IPS-11a (cell line): ENCODE data around the gene SFXN5.
"Not testable (repeated sequence)": the region's sequence is repeated elsewhere in the genome, so short reads cannot be mapped to it uniquely, and the experiment has no call there.

Experiments used
- H3K4me3 ChIP-seq: one replicate; pipeline ENCODE4 v1.5.1; 2013; ENCODE audit warnings: low read depth, low read length, control low read depth

Gene SFXN5

DNA sequence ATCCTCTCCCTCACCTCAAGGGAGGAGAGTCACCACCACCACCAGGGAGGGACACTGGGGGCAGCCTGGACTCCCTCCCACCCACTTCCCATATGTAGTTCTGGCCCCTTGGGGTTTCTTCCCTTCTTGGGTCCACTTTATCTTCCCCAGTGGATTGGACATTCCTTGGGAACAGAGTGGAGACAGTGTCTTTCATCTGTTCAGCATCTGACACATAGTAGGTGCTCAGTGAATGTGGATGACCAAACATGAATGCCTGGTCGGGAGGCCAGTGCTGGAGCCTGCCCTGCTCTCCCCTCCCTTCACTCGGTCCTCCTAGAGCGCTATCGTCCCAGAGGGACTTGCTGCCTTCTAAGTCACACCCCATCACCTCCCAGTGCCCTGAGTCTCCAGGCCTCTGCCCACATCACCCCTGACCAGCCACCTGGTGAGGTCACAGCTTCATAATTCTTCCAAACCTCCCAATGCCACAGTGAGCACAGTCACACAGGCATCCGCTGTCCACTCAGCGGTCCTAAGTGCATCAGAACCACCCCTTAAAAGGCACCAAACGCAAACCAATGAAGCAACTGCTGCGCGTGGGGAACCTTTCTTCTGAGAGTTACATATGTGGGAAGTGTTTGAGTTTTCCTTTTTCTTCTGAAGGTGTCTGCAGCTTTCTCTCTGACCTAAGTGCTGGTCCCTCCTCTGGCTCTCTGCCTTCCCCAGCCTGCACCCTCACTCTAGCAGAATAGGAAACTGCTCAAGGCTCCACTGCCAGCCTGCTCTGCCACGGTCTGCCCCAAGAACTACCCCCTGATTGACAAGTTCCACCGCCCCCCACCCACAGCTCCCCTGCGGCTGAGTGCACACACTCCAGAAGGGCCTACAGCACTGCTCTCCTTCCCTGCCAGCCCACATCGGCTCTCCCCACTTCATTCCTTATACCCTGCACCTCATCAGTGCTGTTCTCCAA, 7.2 kb upstream of the SFXN5 start:
- H3K4me3 ChIP-seq, result no peak overlapping the region

DNA sequence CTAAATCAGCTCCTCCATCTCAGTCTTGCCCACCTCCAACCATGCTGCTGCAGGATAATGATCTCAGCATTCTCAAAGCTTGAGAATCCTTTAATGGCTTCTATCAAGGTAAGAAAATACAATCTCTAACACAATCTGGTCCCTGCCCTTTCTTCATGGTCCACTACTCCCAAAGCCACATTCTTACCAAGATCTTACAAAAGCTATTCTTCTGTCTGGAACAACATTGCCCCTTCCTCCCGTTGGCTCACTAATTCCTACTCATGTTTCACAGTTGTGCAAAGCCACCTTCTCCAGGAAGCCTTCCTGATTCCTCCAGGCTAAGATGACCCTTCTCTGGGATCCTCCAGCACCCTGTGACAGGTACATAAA, 5.9 kb upstream of the SFXN5 start:
- no peak overlapping the region for H3K4me3 ChIP-seq

DNA sequence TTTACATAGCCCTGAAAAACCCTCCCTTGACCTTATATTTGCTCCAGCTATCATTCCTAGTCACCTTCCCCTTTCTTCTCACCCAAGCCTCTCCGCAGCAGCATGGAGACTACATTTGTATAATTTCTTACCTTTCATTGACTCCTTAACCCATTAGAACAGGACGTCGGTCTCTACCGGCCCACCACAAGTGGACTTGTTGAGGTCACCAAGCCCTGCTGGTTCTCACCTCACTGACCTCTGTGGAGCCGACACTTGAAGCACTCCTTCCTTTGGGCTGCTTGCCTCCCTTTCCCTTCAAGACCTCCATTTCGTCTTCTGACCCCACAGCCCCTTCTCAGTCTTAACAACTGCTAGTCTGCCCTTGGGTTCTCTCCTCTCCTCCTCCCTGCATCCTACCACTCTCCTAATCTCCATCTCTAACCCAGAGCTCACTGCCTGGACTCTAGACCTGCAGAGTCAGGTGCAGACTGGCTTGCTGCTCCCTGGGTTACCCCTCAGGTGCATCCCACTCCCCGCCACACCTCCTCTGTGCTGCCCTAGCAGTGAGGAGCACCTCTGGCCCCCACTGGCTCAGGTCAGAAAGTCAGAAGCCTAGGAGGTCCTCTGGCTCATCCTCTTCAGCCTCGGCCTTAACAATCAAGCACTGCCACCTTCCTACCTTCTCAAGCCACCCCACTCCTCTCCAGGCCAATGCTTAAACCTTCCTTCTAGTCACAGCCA, 5.3 kb upstream of the SFXN5 start:
- no peak overlapping the region for H3K4me3 ChIP-seq

DNA sequence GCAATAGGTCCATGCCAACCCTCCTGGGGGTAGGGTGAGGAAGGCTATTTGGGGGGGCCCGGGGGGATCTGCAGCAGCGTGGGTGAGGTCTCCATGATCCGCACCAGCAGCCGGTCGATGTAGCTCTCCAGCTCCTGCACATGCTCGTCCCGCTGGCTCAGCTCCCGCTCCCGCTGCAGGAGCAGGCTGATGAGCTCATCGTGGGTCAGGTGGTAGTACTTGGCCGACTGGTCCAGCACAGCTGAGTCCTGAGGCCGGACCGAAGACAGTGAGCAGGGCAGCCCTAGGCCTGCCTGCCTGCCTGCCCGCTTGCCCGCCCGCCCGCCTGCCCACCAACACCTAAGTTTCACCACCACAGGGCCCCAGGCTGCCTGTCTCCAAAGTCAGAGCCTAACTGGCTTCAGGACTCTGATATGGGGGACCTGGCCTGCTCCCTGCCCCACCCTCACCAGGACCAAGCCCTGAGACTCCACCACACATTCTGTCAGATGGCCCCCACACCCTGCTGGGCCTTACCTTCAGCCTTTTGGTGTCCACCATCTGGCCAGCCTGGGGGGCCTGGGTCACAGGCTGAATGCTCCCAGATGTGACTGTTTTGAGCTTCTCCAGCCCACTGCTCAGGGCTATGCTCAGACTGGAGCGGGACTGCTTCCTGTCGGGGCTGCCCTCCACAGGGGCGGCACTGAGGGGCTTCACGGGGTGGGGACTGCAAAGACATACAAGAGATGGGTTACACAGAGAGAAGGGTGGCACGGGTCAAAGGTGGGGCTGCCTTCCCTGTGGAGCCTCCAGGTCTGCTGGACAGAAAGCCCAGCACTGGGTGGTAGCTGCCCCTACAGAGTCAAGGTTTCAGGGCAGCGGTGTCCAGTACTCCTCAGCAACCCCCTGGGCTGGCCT, 4.2 kb upstream of the SFXN5 start:
- H3K4me3 ChIP-seq, result no peak overlapping the region

DNA sequence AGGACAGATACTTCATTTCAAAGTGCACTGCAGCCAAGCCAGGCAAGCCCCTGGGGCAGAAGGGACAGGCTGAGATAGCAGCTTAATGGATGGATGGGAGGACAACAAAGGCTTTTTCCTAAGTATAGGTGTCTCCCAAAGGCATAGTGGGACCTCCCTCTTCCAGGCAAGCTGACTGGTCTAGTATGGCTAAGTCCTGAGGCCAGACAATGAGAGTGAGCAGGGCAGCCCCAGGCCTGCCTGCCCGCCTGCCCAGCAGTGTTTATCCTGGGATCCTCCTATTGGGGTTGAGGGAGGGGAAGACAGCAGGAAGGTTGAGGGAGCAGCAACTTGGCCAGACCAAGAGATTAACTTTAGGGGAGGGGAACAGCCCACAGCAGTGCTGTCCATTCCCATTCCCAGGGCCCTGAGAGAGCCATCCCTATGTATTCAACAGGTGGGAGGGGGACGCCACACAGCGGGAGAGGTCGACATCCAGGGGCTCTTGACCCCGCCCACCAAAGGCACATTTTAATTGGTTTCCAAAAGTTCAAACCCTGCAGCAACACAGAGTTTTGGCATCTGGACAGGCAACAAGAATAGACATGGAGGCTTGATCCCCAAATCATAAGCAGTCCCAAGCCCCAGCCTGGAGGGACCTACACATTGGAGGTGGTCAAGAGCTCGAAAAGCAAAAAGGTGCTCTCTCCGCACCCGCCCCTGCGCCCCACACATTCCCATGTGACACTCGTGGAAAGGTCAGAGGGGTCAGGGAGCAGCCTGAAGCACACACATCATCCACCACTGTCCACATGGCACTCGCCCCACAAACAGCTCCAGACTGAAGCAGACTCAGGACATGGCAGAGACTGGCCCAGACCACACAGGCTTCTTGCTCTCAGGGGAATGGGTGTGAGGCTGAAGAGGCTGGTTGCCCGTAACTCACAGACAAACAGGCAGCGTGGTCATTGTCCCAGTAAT, 2.9 kb upstream of the SFXN5 start:
- H3K4me3 ChIP-seq, result no peak overlapping the region

DNA sequence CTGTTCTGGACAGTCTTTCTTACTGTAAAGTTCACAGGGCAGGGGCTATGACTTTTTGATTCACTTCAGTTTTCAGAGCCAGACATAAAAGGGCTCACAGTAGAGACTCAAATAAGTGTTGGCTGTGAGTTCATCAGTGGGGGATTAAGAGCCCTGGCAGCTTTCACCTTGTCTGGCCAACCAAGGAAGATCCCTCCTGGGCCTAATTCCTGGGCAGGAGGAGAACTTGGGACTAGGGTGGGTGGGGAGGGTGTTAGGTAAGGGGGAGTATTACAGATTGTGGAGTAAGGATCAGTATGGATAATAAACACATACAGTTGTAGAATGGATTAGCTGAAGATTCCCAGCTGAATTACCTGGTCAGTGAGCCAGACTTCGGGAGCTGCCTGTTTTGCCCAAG, 904 bp upstream of the SFXN5 start:
- H3K4me3 ChIP-seq, result no peak overlapping the region

DNA sequence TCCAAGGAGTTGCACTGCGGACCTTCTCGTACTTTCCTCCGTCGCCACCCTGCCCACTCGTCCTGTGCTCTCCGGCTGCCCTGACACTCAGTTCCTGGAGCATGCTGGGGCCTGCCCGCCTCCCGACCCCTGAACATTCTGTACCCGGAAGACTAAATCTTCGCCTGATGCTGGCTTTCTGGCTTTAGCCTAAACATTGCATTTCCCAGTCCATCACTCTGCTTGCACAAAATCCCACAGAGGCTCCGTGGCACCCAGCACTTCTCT, 550 bp upstream of the SFXN5 start:
- H3K4me3 ChIP-seq, result peak overlapping the region; percentile 85

DNA sequence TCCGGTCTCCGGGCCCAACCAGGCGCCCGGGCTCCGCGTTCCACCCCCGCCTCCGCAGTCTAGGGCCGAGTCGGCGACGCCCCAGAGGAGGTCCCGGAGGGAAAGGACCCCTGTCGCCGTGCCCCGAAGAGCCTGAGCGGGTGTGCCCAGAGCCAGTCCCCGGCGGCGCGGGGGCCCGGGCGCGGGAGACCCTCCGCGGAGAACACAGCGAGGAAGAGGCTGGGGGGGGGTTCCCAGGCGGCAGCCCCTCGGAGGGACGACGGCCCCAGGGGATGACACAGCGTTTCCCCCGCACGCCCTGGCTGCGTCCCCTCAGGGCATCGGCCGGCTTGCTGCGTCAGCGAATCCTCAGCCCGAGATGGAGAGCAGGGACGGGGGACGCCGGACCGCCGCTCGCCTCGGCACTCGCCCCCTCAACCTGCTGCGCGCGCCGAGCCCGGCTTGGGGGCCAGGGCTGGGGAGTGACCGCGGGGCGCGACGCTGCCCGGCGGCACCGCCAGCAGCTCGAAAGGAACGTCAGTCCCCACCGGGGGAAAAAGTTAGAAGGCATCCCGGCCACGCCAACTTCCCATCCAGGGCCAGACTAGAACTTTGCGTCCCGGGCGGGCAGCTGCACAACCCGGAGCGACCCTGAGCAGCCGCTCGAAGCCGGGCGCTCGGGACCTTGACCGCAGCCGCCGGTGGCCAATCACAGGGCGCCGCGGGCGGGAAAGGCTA, 711 bp downstream of the SFXN5 start:
- peak overlapping the region; percentile 85 for H3K4me3 ChIP-seq

DNA sequence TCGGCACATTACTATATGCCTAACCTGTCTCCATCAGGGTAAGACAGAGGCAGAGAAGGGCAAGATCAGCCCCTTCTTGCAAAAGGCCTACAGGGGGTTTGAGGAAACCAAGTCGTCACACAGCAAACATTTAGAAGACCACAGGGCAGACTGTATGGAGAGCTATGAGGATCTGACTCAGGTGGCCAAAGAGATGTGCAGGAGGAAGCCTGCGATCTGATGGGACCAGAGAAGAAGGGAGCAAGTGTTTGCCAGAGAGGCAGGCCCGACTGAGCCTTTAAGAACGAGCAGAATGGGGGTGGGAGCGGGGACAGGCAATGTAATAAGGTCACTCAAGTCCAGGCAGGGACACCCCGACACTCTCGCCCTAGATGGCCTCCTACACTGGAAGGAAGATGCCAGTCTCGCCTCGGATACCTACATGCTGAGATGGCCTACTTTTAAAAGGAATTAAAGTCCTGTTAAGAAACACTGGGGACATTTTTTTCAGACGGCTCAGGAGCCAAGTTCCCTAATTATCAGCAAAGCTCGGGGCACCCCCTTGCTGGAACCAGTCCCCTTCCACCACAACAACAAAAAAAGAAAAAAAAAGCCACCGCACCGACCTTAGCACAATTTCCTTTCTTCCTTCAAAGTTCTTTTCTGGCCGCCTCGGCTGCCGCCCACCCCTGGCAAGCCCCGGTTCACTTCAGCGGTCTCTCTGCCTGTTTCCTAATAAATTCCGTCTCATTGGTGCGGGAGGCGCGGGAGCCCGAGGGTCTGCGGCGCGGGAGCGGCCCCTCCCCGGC, 1.5 kb downstream of the SFXN5 start:
- peak overlapping the region; percentile 85 for H3K4me3 ChIP-seq

DNA sequence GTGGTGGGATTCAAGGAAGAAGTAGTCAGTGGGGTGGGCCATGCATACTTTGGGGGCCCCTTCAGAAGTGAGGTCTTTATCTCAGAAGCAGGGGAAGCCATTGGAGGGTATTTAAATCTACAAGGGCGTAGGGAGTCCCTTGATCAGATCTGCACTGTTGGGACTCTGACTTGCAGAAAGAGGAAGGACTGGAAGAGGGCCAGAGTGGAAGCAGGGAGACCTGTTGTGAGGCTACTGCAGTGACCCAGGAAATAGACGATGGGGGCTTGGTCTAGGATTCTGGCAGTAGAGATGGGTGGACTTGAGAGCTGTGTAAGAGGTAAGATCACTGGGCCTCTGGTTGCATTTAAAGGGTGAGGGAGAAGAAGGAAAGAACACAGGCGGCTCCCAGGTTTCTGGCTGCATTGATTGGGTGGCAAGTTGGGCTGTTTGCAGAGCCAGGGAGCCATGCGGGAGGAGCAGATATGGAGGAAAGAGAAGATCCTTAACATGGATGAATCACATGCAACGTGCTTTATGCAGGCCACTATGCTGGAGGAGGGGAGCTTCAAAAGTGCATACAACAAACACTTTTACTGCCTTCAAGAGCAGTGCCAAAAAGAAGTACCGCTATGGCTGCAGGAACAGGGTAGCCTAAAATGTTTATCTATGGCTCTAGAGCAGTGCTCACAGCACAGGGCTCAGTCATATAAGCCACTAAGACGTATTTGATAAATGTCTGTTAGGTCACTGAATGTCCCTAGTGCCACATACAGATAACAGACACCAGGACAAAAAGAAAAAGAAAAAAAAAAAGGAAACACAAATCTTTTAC, 2.3 kb downstream of the SFXN5 start:
- H3K4me3 ChIP-seq, result no peak overlapping the region

DNA sequence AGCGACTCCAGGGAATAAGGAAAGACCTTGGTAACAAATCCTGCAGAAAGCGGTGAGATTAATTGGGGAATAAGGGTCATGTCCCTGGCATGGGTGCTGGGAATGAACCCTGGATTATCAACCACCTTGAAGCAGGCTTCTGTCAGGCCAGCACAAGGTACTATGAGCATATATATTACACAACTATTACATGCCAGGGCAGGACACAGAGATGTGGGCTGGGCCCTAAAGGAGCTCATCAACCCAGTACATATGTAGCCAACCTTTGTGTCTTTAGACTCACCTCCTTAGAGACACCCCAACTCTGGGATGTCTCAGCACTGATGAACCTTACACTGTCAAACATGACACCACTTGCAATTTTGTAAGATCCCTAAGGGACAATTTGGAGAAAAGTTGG, 3.4 kb downstream of the SFXN5 start:
- H3K4me3 ChIP-seq, result no peak overlapping the region

DNA sequence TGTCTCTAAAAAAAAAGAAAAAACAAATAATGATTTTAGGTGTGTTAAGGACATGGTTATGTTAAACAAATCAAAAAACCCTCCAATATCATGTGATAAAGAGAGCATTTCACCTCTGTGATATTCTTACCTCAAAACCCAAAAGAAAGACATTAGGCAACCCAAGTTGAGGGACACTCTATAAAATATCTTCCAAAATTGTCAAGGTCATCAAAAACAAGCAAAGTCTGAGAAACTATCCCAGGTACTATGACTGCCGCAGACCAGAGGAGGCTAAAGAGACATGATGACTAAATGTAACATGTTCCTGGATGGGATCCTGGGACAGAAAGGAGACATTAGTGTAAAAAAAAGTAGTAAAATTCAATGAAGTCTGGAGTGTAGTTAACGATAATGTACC, 4.5 kb downstream of the SFXN5 start:
- H3K4me3 ChIP-seq, result no peak overlapping the region

DNA sequence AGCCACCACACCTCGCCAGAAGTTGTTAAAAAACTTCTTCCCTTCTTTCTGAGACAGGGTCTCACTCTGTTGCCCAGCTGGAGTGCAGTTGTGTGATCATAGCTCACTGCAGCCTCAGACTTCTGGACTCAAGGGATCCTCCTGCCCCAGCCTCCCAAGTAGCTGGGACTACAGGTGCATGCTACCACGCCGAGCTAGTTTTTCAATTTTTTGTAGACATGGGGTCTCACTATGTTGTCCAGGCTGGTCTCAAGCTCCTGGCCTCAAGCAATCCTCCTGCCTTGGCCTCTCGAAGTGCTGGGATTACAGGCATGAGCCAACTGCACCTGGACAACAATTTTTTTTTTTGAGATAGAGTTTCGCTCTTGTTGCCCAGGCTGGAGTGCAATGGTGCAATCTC, 6.4 kb downstream of the SFXN5 start:
- not testable (repeated sequence) for H3K4me3 ChIP-seq

DNA sequence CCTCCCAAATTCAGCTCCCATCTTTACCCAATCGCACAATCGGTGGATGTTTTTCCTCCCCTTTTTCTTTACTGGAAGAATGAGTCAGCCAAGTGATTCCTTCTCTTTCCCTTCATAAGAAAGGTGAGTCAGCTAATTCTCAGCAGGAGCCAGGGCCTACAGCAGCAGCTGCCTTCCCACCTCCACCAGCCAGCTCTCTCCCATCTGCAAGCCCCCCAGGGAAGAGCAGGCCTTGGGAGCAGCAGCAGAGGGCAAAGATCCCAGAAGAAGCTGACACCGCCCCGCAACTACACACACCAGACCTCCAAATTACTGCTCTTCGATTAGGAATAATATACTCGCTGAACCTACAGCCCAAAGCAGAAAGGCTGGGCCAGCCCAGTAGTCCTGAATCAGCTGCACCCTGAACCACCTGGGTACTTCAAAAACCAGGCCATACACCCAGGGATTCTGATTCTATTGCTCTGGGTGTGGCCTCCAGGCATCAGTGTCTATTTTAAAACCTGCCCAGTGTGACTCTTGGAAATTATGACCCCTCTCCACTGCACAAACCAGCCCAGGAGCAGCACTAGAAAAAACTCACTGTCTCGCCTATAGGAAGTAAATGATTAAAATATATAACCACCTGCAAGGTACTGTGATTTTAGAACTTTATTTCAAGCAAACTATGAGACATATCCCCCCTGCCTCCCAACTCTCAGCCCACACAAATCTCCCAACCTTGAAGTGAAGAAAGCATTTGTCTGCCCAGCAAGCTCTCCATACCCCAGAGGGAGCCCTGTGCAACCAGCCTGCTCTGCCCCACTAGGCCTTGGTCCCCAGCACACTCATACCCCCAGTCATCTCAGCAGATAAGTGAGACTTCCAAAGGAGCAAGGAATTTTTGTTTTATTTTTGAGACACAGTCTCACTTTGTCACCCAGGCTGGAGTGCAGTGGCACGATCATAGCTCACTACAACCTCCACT, 7.3 kb downstream of the SFXN5 start:
- H3K4me3 ChIP-seq, result no peak overlapping the region

DNA sequence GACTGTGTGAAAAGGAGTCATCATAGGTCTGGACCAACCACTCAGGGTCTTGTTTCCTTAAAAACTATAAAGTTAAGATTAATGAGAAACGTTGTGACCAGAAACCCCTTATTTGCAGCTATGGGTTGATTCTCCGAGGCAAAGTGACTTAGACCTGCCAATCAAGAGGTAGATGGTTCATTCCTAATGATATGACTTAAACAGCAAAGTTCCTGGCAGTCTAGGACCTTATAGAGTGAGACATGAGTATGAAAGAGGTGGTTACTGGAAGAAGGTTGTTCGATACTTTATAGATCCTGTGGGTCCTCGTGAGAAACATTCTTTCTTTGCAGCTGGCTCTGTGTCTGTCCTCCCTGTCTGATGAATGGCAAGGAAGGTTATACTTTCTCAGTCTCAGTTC, 8.0 kb downstream of the SFXN5 start:
- H3K4me3 ChIP-seq, result no peak overlapping the region

DNA sequence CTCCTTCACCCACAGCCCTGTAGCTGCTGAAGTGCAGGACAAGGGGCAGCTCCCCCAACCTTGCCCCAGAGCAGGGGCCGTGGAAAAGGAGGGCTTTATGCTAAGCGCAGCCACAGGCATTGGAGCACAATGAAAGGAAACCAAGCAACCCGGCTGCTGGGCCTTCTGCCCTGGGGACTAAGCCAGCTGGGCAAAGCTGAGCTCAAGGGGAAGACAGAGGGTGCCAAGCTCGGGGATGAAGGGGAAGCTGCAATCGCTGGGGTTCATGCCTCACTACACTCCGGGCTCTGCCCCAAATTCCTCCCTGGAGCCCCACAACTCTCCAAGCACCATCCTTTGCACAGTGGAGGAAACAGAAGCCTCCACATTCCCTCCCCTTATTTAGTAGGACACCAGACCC, 12.4 kb downstream of the SFXN5 start:
- no peak overlapping the region for H3K4me3 ChIP-seq

DNA sequence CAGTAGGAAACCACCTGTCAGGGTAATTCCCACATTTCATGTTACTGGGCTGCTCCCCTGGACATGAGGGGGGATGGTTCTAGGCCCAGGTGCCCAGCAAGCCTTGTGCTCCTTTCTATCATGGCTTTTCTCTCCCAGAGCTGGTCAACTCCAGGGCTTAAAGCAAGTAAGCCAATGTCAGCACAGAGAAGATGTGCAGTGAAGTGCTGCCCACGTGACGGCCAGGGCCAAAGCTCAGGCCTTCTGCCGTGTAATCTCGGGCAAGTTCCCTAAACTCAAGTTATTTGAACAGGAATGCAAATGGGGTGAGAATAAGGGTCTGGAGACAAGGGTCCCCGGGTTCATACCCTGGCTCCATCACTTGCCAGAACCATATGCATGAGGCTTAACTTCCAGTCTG, 16.5 kb downstream of the SFXN5 start:
- H3K4me3 ChIP-seq, result no peak overlapping the region
